DOHH2 (cell line): Measurements from ENCODE around the gene MSH5.
"Not testable (repeated sequence)": the region's sequence is repeated elsewhere in the genome, so short reads cannot be mapped to it uniquely, and the experiment has no call there.

ENCODE experiments used
- H3F3A ChIP-seq: fragments of 200-600 bp; sonication (generic), shearing (Covaris generic); 2 replicates; pipeline ENCODE4 v1.6.0; 2016; ENCODE audit warnings: antibody characterized with exemption, mild to moderate bottlenecking; ENCODE audit not compliant: control insufficient read depth, insufficient read depth
- H3K27ac ChIP-seq: fragments of 200-600 bp; sonication (generic); 2 replicates; pipeline ENCODE4 v1.5.1; 2014; ENCODE audit warnings: low read depth, mild to moderate bottlenecking, low read length, moderate library complexity
- H3K27me3 ChIP-seq: fragments of 200-600 bp; sonication (generic); 2 replicates; pipeline ENCODE4 v1.6.1; 2014; ENCODE audit warnings: mild to moderate bottlenecking, low read length, mixed read lengths; ENCODE audit not compliant: control insufficient read depth
- H3K36me3 ChIP-seq: fragments of 200-600 bp; sonication (generic); 2 replicates; pipeline ENCODE4 v1.6.1; 2014; ENCODE audit warnings: mild to moderate bottlenecking, low read length, moderate library complexity, mixed read lengths; ENCODE audit not compliant: control insufficient read depth
- H3K4me1 ChIP-seq: fragments of 200-600 bp; sonication (generic); 2 replicates; pipeline ENCODE4 v1.6.1; 2014; ENCODE audit warnings: mild to moderate bottlenecking, low read length, mixed read lengths; ENCODE audit not compliant: control insufficient read depth
- H3K4me2 ChIP-seq: fragments of 200-600 bp; sonication (generic); 2 replicates; pipeline ENCODE4 v1.6.0; 2014; ENCODE audit warnings: mild to moderate bottlenecking, low read length, moderate library complexity
- H3K4me3 ChIP-seq: fragments of 200-600 bp; sonication (generic); 2 replicates; pipeline ENCODE4 v1.5.1; 2014; ENCODE audit warnings: mild to moderate bottlenecking, low read length, mixed read lengths
- H3K79me2 ChIP-seq: fragments of 200-600 bp; sonication (generic); 2 replicates; pipeline ENCODE4 v1.6.1; 2014; ENCODE audit warnings: mild to moderate bottlenecking, low read length, mixed read lengths; ENCODE audit not compliant: control insufficient read depth
- H3K9me2 ChIP-seq: fragments of 200-600 bp; sonication (generic); replicated peaks from 2 replicates; pipeline ENCODE4 v1.6.1; 2014; ENCODE audit warnings: mild to moderate bottlenecking, low read length, mixed read lengths; ENCODE audit not compliant: control insufficient read depth
- H3K9me3 ChIP-seq: fragments of 200-600 bp; sonication (generic); 2 replicates; pipeline ENCODE4 v1.6.1; 2014; ENCODE audit warnings: antibody characterized with exemption, low read length, mixed read lengths; ENCODE audit not compliant: control insufficient read depth, insufficient read depth
- H4K20me1 ChIP-seq: fragments of 200-600 bp; sonication (generic); 2 replicates; pipeline ENCODE4 v1.6.0; 2014; ENCODE audit warnings: low read depth, mild to moderate bottlenecking, antibody characterized with exemption, low read length, moderate library complexity; ENCODE audit not compliant: control insufficient read depth, insufficient read depth
- EZH2phosphoT487 ChIP-seq: fragments of 200-600 bp; sonication (generic); IDR thresholded peaks from 2 replicates; pipeline ENCODE4 v1.6.1; 2017; ENCODE audit warnings: borderline replicate concordance, mild to moderate bottlenecking, antibody characterized with exemption, low read length, moderate library complexity, mixed read lengths
- TF ChIP-seq, protein P1 (sequence below): fragments of 200-600 bp; sonication (generic); IDR thresholded peaks from one replicate; pipeline ENCODE4 v1.5.1; 2014; ENCODE audit warnings: antibody characterized with exemption, mild to moderate bottlenecking, low read depth, low read length; ENCODE audit not compliant: poor library complexity, severe bottlenecking

Gene MSH5

DNA sequence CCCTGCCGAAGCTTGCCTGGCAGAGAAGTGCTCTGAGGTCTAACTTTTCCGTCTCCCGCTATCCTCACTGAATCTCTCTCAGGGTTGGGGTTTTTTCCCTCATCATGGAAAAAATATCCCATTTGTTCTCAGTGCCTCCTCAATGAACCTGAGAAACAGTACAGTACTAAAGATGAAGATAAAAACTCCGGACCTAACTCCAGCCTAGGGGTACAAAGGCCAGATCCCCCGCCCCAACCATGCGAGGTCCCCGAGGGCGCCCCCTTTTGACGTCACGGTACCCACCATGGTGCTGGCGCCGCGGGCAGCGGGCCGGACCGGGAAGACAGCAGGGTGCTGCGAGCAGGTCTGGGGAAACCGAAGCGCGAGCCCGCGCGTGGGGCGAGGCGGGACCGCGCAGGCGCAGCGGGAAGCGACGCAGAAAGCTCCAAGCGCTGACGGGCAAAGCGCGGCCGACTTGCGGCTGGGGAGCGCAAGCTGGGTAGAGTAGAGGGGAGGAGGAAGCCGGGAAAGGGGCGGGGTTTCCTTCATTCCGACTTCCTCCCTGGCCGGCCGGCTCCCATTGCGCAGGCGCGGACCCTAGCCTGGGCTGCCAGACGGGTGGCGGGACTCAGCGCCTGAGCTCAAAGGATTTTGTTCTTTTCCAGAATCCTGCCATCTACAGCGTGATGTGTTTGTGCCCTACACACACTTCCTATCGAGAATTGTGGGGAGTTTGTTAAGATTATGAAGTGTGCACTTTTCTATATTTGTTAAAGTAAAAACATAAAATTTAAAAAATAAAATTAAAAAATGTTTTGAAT, 66.9 kb downstream of the MSH5 start, which contains the start of gene LSM2:
Gene LSM2 (minus strand): TSS at position 497 of the 803 bp plus-strand sequence. CDS start 209 bp downstream, at position 288.
- Histone ChIP-seq H3K36me3 (peaks cover 25% of the 10 kb centered on the region), H3K4me2 (peak within 1 kb of the TSS; percentile 98), H3F3A (peaks cover 4% of the 10 kb centered on the region; the same call in 1 of the 2 replicates), H3K9me2 (no peaks in the 10 kb centered on the region), H3K9me3 (no peaks in the 10 kb centered on the region), H3K4me1 (peaks cover 14% of the 10 kb centered on the region), H4K20me1 (no peaks in the 10 kb centered on the region), H3K79me2 (peaks cover 35% of the 10 kb centered on the region), H3K27ac (peak within 1 kb of the TSS; percentile 68), H3K27me3 (no peaks in the 10 kb centered on the region), H3K4me3 (peak within 1 kb of the TSS; percentile 95)
- TF ChIP-seq EZH2phosphoT487: no peak
- TF ChIP-seq, protein P1, sequence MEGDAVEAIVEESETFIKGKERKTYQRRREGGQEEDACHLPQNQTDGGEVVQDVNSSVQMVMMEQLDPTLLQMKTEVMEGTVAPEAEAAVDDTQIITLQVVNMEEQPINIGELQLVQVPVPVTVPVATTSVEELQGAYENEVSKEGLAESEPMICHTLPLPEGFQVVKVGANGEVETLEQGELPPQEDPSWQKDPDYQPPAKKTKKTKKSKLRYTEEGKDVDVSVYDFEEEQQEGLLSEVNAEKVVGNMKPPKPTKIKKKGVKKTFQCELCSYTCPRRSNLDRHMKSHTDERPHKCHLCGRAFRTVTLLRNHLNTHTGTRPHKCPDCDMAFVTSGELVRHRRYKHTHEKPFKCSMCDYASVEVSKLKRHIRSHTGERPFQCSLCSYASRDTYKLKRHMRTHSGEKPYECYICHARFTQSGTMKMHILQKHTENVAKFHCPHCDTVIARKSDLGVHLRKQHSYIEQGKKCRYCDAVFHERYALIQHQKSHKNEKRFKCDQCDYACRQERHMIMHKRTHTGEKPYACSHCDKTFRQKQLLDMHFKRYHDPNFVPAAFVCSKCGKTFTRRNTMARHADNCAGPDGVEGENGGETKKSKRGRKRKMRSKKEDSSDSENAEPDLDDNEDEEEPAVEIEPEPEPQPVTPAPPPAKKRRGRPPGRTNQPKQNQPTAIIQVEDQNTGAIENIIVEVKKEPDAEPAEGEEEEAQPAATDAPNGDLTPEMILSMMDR: peak; percentile 49

- H3K4me2 ChIP-seq, H3K9me3 ChIP-seq, H3K9me2 ChIP-seq, H3K4me3 ChIP-seq, H3K27ac ChIP-seq, H3K27me3 ChIP-seq, H4K20me1 ChIP-seq, H3F3A ChIP-seq: not testable (repeated sequence)
- H3K79me2 ChIP-seq: peaks cover 26% of the 10 kb centered on the region
- H3K36me3 ChIP-seq: peaks cover 16% of the 10 kb centered on the region
- H3K4me1 ChIP-seq: peaks cover 17% of the 10 kb centered on the region
These were observed 68.8 kb downstream of the MSH5 start for GRCh38 chr6:31808599-31808998.

DNA sequence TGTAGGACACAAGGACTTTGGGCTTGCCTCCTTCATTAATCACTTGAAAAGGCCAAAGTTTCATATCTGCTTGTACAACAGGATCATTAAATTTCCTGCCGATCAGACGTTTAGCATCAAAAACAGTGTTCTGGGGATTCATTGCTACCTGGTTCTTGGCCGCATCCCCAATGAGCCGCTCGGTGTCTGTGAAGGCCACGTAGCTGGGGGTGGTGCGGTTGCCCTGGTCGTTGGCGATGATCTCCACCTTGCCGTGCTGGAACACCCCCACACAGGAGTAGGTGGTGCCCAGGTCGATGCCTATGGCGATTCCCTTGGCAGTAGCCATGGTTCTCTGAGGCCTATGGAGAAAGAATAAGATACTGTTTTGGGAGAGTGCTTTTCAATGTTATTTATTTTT, 71.8 kb downstream of the MSH5 start:
- Histone ChIP-seq H3K79me2 (peaks cover under 1% of the 10 kb centered on the region), H3K27me3 (peaks cover 4% of the 10 kb centered on the region; the same call in 1 of the 2 replicates), H4K20me1 (no peaks in the 10 kb centered on the region), H3K4me2 (no peak overlapping the region), H3K4me1 (peaks cover 22% of the 10 kb centered on the region), H3K27ac (no peak overlapping the region), H3K4me3 (no peak overlapping the region), H3K9me2 (no peaks in the 10 kb centered on the region), H3K36me3 (no peaks in the 10 kb centered on the region), H3F3A (0 out of 2 replicates have a peak, but pooled peaks cover 4% of the 10 kb centered on the region), H3K9me3 (no peaks in the 10 kb centered on the region)
- TF ChIP-seq, protein P1: no peak
- TF ChIP-seq EZH2phosphoT487: no peak
